Neural cell (in vitro differentiated cells): ENCODE data around the gene DOCK2.

Source experiments
- EP300 ChIP-seq: fragments of 450-650 bp; conservative IDR thresholded peaks from 2 replicates; pipeline ENCODE4 v1.6.1; 2014; ENCODE audit warnings: antibody characterized with exemption, mild to moderate bottlenecking, moderate library complexity; ENCODE audit not compliant: poor library complexity, severe bottlenecking
- EZH2 ChIP-seq: fragments of 200-600, 300-800 bp; shearing (Covaris generic), sonication (generic); IDR thresholded peaks from 2 replicates; pipeline ENCODE4 v1.6.1; 2014; ENCODE audit warnings: antibody characterized with exemption, low read length, borderline replicate concordance, mild to moderate bottlenecking; ENCODE audit not compliant: insufficient read depth, poor library complexity, severe bottlenecking
- POLR2AphosphoS5 ChIP-seq: IDR thresholded peaks from 2 replicates; pipeline ENCODE4 v1.6.1; 2012
- RAD21 ChIP-seq: fragments of 450-650 bp; conservative IDR thresholded peaks from 2 replicates; pipeline ENCODE4 v1.6.1; 2014; ENCODE audit warnings: antibody characterized with exemption, mild to moderate bottlenecking, moderate library complexity
- SMC3 ChIP-seq: fragments of 450-650 bp; conservative IDR thresholded peaks from 2 replicates; pipeline ENCODE4 v1.6.1; 2014; ENCODE audit warnings: antibody characterized with exemption, mild to moderate bottlenecking, moderate library complexity; ENCODE audit not compliant: poor library complexity
- TF ChIP-seq, protein P1 (sequence below): IDR thresholded peaks from 2 replicates; pipeline ENCODE4 v1.6.1; 2012; ENCODE audit warnings: borderline replicate concordance
- TF ChIP-seq, protein P2 (sequence below): fragments of 450-650 bp; IDR thresholded peaks from 2 replicates; pipeline ENCODE4 v1.5.1; 2014; ENCODE audit warnings: antibody characterized with exemption, mild to moderate bottlenecking, moderate library complexity; ENCODE audit not compliant: poor library complexity, severe bottlenecking

- TF ChIP-seq, protein P1, sequence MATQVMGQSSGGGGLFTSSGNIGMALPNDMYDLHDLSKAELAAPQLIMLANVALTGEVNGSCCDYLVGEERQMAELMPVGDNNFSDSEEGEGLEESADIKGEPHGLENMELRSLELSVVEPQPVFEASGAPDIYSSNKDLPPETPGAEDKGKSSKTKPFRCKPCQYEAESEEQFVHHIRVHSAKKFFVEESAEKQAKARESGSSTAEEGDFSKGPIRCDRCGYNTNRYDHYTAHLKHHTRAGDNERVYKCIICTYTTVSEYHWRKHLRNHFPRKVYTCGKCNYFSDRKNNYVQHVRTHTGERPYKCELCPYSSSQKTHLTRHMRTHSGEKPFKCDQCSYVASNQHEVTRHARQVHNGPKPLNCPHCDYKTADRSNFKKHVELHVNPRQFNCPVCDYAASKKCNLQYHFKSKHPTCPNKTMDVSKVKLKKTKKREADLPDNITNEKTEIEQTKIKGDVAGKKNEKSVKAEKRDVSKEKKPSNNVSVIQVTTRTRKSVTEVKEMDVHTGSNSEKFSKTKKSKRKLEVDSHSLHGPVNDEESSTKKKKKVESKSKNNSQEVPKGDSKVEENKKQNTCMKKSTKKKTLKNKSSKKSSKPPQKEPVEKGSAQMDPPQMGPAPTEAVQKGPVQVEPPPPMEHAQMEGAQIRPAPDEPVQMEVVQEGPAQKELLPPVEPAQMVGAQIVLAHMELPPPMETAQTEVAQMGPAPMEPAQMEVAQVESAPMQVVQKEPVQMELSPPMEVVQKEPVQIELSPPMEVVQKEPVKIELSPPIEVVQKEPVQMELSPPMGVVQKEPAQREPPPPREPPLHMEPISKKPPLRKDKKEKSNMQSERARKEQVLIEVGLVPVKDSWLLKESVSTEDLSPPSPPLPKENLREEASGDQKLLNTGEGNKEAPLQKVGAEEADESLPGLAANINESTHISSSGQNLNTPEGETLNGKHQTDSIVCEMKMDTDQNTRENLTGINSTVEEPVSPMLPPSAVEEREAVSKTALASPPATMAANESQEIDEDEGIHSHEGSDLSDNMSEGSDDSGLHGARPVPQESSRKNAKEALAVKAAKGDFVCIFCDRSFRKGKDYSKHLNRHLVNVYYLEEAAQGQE: no peak
- TF ChIP-seq POLR2AphosphoS5 (no peak), RAD21 (no peak), SMC3 (no peak), EP300 (no peak), EZH2 (no peak)
- TF ChIP-seq, protein P2, sequence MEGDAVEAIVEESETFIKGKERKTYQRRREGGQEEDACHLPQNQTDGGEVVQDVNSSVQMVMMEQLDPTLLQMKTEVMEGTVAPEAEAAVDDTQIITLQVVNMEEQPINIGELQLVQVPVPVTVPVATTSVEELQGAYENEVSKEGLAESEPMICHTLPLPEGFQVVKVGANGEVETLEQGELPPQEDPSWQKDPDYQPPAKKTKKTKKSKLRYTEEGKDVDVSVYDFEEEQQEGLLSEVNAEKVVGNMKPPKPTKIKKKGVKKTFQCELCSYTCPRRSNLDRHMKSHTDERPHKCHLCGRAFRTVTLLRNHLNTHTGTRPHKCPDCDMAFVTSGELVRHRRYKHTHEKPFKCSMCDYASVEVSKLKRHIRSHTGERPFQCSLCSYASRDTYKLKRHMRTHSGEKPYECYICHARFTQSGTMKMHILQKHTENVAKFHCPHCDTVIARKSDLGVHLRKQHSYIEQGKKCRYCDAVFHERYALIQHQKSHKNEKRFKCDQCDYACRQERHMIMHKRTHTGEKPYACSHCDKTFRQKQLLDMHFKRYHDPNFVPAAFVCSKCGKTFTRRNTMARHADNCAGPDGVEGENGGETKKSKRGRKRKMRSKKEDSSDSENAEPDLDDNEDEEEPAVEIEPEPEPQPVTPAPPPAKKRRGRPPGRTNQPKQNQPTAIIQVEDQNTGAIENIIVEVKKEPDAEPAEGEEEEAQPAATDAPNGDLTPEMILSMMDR: no peak
Observed at GRCh38 chr5:169749295-169749694, 112.2 kb downstream of the DOCK2 start.
